ENCODE measurements around the gene MPHOSPH8. TPM values are rescaled to one million over a fixed set of nuclear protein-coding genes. Genes with fewer than 3 reads are reported as not detected.

MPHOSPH8 gene
- total RNA-seq, 4 donors from 2014 or later: 11.1 to 26.7 (median 21.4) TPM

DNA sequence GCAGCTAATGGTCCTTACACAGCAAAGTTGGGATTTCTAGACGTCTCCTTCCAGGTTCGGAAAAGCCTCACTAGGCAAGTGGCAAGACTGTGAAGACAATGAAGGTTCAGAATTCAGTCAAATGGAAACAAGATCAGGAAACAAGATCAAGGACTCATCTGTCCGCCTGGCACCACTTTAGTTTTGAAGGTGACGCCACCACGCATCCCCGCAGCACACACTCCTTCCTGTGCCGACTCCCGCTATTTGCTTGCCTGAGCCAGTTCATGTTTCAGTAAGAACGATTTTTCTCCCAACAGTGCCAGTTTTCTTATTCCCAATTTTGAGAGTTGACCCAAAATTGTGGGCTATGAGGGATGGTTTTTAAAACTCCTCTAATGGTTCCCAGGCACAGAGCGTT is 41.4 kb downstream of the MPHOSPH8 start:
- H3K4me1 ChIP-seq: no peaks in the 10 kb centered on the region
- intact Hi-C loops (cut with DNase I): no loop called here

DNA sequence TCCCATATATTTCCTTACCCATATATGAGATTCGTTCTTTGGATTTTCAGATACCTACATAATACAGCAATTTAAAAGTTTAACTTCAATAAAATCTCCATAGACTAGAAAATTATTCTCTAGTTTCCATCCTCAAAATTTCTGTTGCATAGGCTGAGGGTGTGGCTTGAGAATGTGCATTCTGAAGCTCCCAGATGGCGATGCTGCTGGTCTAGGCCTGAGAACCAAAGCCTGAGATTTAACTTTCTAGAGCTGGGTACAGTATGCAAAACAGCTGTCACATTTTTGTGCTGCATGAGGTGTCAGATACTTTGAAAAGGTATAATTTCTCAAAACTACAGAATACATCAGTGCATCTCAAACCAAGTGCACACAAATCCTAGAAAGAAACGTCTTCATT is 42.7 kb downstream of the MPHOSPH8 start:
- peaks cover 0 to 69% (median 13%) of the 10 kb centered on the region in 3 donors for H3K36me3 ChIP-seq

More for the DNA sequence above, 41.4 kb downstream of the MPHOSPH8 start:
- Histone ChIP-seq H3K9me3 (no peaks in the 10 kb centered on the region), H3K27me3 (no peaks in the 10 kb centered on the region), H3K36me3 (peaks cover under 1 to 82% (median 26%) of the 10 kb centered on the region in 3 donors), H3K27ac (no peak overlapping the region), H3K4me3 (no peak overlapping the region)
- no peak for DNase-seq
- TF ChIP-seq, protein P1, sequence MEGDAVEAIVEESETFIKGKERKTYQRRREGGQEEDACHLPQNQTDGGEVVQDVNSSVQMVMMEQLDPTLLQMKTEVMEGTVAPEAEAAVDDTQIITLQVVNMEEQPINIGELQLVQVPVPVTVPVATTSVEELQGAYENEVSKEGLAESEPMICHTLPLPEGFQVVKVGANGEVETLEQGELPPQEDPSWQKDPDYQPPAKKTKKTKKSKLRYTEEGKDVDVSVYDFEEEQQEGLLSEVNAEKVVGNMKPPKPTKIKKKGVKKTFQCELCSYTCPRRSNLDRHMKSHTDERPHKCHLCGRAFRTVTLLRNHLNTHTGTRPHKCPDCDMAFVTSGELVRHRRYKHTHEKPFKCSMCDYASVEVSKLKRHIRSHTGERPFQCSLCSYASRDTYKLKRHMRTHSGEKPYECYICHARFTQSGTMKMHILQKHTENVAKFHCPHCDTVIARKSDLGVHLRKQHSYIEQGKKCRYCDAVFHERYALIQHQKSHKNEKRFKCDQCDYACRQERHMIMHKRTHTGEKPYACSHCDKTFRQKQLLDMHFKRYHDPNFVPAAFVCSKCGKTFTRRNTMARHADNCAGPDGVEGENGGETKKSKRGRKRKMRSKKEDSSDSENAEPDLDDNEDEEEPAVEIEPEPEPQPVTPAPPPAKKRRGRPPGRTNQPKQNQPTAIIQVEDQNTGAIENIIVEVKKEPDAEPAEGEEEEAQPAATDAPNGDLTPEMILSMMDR (IDR thresholded peaks at IDR 0.05): no peak
- no peak for TF ChIP-seq POLR2A (IDR thresholded peaks at IDR 0.05)
- 93 to 94% methylated on average over 10 of the region's 10 CpGs for WGBS, 2 donors

DNA sequence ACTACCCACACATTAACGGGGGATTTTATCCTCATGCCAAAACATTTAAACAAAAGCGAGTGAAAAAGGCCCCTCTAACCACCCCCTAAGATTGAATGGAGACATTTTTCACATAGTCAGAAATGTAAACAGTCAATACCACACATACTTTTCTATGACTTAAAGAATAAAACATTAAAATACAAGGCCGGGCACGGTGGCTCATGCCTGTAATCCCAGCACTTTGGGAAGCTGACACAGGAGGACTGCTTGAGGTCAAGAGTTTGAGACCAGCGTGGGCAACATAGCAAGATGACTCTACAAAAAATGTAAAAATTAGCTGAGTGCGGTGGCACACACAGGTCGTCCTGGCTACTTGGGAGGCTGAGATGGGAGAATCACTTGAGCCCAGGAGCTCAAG is 47.3 kb downstream of the MPHOSPH8 start:
- H3K27me3 ChIP-seq: no peaks in the 10 kb centered on the region
- no peaks in the 10 kb centered on the region for H3K9me3 ChIP-seq
- no peaks in the 10 kb centered on the region for H3K4me1 ChIP-seq
- TF ChIP-seq POLR2A (IDR thresholded peaks at IDR 0.05): no peak
- TF ChIP-seq, protein P1 (IDR thresholded peaks at IDR 0.05): no peak
- WGBS, 2 donors: 86 to 92% methylated on average over 7 of the region's 7 CpGs
- DNase-seq: no peak
- no peak overlapping the region for H3K4me3 ChIP-seq
- no peak overlapping the region for H3K27ac ChIP-seq
- intact Hi-C loops (cut with DNase I): no loop called here
- H3K36me3 ChIP-seq: peaks cover 0 to 23% (median 0%) of the 10 kb centered on the region in 3 donors

More for the DNA sequence above, 42.7 kb downstream of the MPHOSPH8 start:
- intact Hi-C loops (cut with DNase I): no loop called here
- H3K27ac ChIP-seq: no peak overlapping the region
- WGBS, 2 donors: 79 to 81% methylated on average over 3 of the region's 3 CpGs
- H3K9me3 ChIP-seq: no peaks in the 10 kb centered on the region
- no peak overlapping the region for H3K4me3 ChIP-seq
- H3K4me1 ChIP-seq: no peaks in the 10 kb centered on the region
- no peaks in the 10 kb centered on the region for H3K27me3 ChIP-seq
- no peak for TF ChIP-seq POLR2A (IDR thresholded peaks at IDR 0.05)
- TF ChIP-seq, protein P1 (IDR thresholded peaks at IDR 0.05): no peak
- DNase-seq: no peak

DNA sequence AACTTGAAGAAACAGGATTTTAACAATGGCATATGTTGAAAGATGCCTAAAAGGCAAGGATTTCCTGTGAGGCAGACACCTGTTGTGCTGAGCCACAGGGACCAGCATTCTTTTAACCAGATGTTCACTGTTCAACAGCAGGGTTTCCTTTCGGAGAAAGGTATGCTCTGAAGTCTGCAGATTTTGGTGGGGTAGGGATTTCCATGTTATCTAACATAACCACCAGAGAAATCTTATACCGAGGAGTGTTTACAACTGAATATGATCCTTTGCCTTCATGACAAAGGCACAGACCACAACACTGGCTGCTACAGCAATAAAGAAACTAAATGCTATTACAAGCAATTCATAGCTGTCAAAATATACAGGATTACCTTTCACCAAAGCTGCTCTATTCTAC is 48.1 kb downstream of the MPHOSPH8 start:
- H3K4me3 ChIP-seq: no peak overlapping the region
- intact Hi-C loops (cut with DNase I): no loop called here

DNA sequence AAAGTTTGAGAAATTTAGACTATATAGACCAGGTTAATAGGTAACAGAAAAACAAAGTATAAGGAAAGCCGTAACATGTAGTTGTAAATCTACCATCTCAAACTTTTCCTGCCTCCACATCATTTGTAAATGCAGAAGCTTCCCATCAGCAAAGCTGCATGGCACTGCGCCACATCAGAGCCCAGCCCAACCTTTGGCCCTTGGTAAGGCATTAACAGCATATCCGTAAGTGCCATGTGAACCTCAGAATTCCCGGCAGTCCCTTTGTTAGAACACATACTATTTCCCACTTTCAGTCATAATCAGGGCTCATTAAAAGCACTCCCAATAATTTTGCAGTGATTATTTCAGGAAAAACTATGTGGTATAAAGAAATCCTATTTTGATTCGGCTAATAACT is 51.6 kb downstream of the MPHOSPH8 start:
- intact Hi-C loops (cut with DNase I): no loop called here
- Histone ChIP-seq H3K27ac (no peak overlapping the region), H3K27me3 (no peaks in the 10 kb centered on the region), H3K36me3 (no peaks in the 10 kb centered on the region), H3K4me3 (no peak overlapping the region), H3K4me1 (no peaks in the 10 kb centered on the region), H3K9me3 (no peaks in the 10 kb centered on the region)
- no peak for TF ChIP-seq POLR2A (IDR thresholded peaks at IDR 0.05)
- TF ChIP-seq, protein P1 (IDR thresholded peaks at IDR 0.05): no peak
- DNase-seq: no peak
- WGBS, 2 donors: 63 to 69% methylated on average over 5 of the region's 5 CpGs

More for the DNA sequence above, 48.1 kb downstream of the MPHOSPH8 start:
- 61 to 63% methylated on average over 2 of the region's 2 CpGs for WGBS, 2 donors
- H3K36me3 ChIP-seq: peaks cover 0 to 16% (median 0%) of the 10 kb centered on the region in 3 donors
- no peaks in the 10 kb centered on the region for H3K27me3 ChIP-seq
- H3K9me3 ChIP-seq: no peaks in the 10 kb centered on the region
- TF ChIP-seq, protein P1 (IDR thresholded peaks at IDR 0.05): no peak
- TF ChIP-seq POLR2A (IDR thresholded peaks at IDR 0.05): no peak
- no peak for DNase-seq
- no peak overlapping the region for H3K27ac ChIP-seq
- H3K4me1 ChIP-seq: no peaks in the 10 kb centered on the region

Data from esophagus squamous epithelium (tissue), 5 donors.